ENCODE data around the gene KRTAP12-1. TPM values are rescaled to one million over a fixed set of nuclear protein-coding genes. Genes with fewer than 3 reads are reported as not detected.

KRTAP12-1 gene
- polyA plus RNA-seq, 3 donors: not detected

- H3K27me3 ChIP-seq (ENCODE audit: control insufficient read depth in 2 of 2, insufficient read depth in 2 of 2, low read length in 2 of 2): peaks cover 22 to 45% of the 10 kb centered on the region in 2 donors
- WGBS (ENCODE audit: insufficient coverage): 95% methylated on average over 14 of the region's 14 CpGs
Observed at GRCh38 chr21:44724926-44725325, 43.0 kb upstream of the KRTAP12-1 start.

GRCh38 chr21:44724196-44724595 is 42.2 kb upstream of the KRTAP12-1 start:
- peak overlapping the region in 1 of 2 donors; percentile 83 for H3K4me3 Mint-ChIP-seq
- Histone ChIP-seq H3K36me3 (replicated peaks in 1 of 2; ENCODE audit: control insufficient read depth in 1 of 2, insufficient read depth in 2 of 2, low read length in 2 of 2) (no peaks in the 10 kb centered on the region), H3K4me2 (replicated peaks; ENCODE audit: extremely low read depth, low read length, poor library complexity, severe bottlenecking) (no peak overlapping the region), H3K27ac (ENCODE audit: low read depth in 1 of 2, low read length in 2 of 2) (no peak overlapping the region), H3K4me1 (ENCODE audit: control insufficient read depth in 1 of 2, insufficient read depth in 2 of 2, low read length in 2 of 2) (no peaks in the 10 kb centered on the region), H3K79me2 (ENCODE audit: insufficient read depth, low read length) (no peaks in the 10 kb centered on the region), H3K27me3 (ENCODE audit: control insufficient read depth in 2 of 2, insufficient read depth in 2 of 2, low read length in 2 of 2) (peaks cover 22 to 51% of the 10 kb centered on the region in 2 donors), H3K9ac (ENCODE audit: insufficient read depth, low read length, poor library complexity, severe bottlenecking) (no peak overlapping the region), H4K20me1 (ENCODE audit: insufficient read depth, low read length) (no peaks in the 10 kb centered on the region), H3K4me3 (replicated peaks in 1 of 3; ENCODE audit: low read depth in 2 of 3, low read length in 3 of 3) (no peak overlapping the region), H2AFZ (ENCODE audit: insufficient read depth, low read depth, low read length, poor library complexity, severe bottlenecking) (no peak overlapping the region), H3K9me3 (replicated peaks in 1 of 2; ENCODE audit: control insufficient read depth in 1 of 2, insufficient read depth in 1 of 2, low read length in 2 of 2) (peaks cover 0 to 5% of the 10 kb centered on the region in 2 donors)
- H3K36me3 Mint-ChIP-seq: peaks cover 0 to 2% of the 10 kb centered on the region in 2 donors
- H3K27ac Mint-ChIP-seq: no peak overlapping the region
- H3K9me3 Mint-ChIP-seq: peaks cover 0 to 10% (median 3%) of the 10 kb centered on the region in 7 donors
- H3K27me3 Mint-ChIP-seq (ENCODE audit: low read depth in 3 of 3): peaks cover 48 to 80% (median 70%) of the 10 kb centered on the region in 3 donors
- 94% methylated on average over 6 of the region's 7 CpGs for WGBS (ENCODE audit: insufficient coverage)
- DNase-seq: no peak
- TF ChIP-seq CTCF (IDR thresholded peaks at IDR 0.05): no peak
- intact Hi-C loops (cut with micrococcal nuclease): no loop called here
- no peaks in the 10 kb centered on the region for H3K4me1 Mint-ChIP-seq

More at GRCh38 chr21:44724926-44725325, 43.0 kb upstream of the KRTAP12-1 start:
- Histone ChIP-seq H3K9me3 (replicated peaks in 1 of 2; ENCODE audit: control insufficient read depth in 1 of 2, insufficient read depth in 1 of 2, low read length in 2 of 2) (peaks cover 0 to 5% of the 10 kb centered on the region in 2 donors), H3K4me2 (replicated peaks; ENCODE audit: extremely low read depth, low read length, poor library complexity, severe bottlenecking) (no peak overlapping the region), H3K27ac (ENCODE audit: low read depth in 1 of 2, low read length in 2 of 2) (no peak overlapping the region), H4K20me1 (ENCODE audit: insufficient read depth, low read length) (no peaks in the 10 kb centered on the region), H3K79me2 (ENCODE audit: insufficient read depth, low read length) (no peaks in the 10 kb centered on the region), H2AFZ (ENCODE audit: insufficient read depth, low read depth, low read length, poor library complexity, severe bottlenecking) (no peak overlapping the region), H3K4me1 (ENCODE audit: control insufficient read depth in 1 of 2, insufficient read depth in 2 of 2, low read length in 2 of 2) (no peaks in the 10 kb centered on the region), H3K4me3 (replicated peaks in 1 of 3; ENCODE audit: low read depth in 2 of 3, low read length in 3 of 3) (no peak overlapping the region), H3K36me3 (replicated peaks in 1 of 2; ENCODE audit: control insufficient read depth in 1 of 2, insufficient read depth in 2 of 2, low read length in 2 of 2) (no peaks in the 10 kb centered on the region), H3K9ac (ENCODE audit: insufficient read depth, low read length, poor library complexity, severe bottlenecking) (no peak overlapping the region)
- peak overlapping the region in 1 of 2 donors; percentile 59 for H3K4me3 Mint-ChIP-seq
- DNase-seq: no peak
- H3K36me3 Mint-ChIP-seq: peaks cover 0 to 2% of the 10 kb centered on the region in 2 donors
- no peak overlapping the region for H3K27ac Mint-ChIP-seq
- H3K4me1 Mint-ChIP-seq: no peaks in the 10 kb centered on the region
- intact Hi-C loops (cut with micrococcal nuclease): no loop called here
- peaks cover 0 to 10% (median 3%) of the 10 kb centered on the region in 7 donors for H3K9me3 Mint-ChIP-seq
- H3K27me3 Mint-ChIP-seq (ENCODE audit: low read depth in 3 of 3): peaks cover 42 to 75% (median 67%) of the 10 kb centered on the region in 3 donors
- no peak for TF ChIP-seq CTCF (IDR thresholded peaks at IDR 0.05)

All from CD14-positive monocyte (primary cell).